Prostate gland (tissue), 2 donors: ENCODE results near the gene SLC25A13. TPM values are rescaled to one million over a fixed set of nuclear protein-coding genes. Genes with fewer than 3 reads are reported as not detected.

Experiments
- DNase-seq: peaks from one replicate; pipeline ENCODE4 v3.0.0-alpha.2; 2019; ENCODE audit warnings: low spot score
- H3K27ac ChIP-seq, 2 donors: fragments of 200-600 bp; sonication (generic); 2 replicates each; pipeline ENCODE4 v1.5.1; 2017 to 2019
- H3K27me3 ChIP-seq: fragments of 200-600 bp; sonication (generic); replicated peaks from 2 replicates; pipeline ENCODE4 v1.5.1; 2019; ENCODE audit not compliant: insufficient read depth
- H3K36me3 ChIP-seq, 2 donors: fragments of 200-600 bp; sonication (generic); 1 replicate in 1 of 2; 2 replicates in 1 of 2; pipeline versions ENCODE4 v1.5.1 to v1.8.1; 2017 to 2019
- H3K4me1 ChIP-seq: fragments of 200-600 bp; sonication (generic); replicated peaks from 2 replicates; pipeline ENCODE4 v1.5.1; 2019
- H3K4me3 ChIP-seq, 2 donors: fragments of 200-600 bp; sonication (generic); 2 replicates each; pipeline ENCODE4 v1.5.1; 2017 to 2019
- H3K9me3 ChIP-seq: fragments of 200-600 bp; sonication (generic); 2 replicates; pipeline ENCODE4 v1.5.1; 2017
- CTCF ChIP-seq, 4 experiments: fragments of 200-600 bp in 2 of 4; fragments of 450-650 bp in 2 of 4; sonication (generic) in 2 of 4; IDR thresholded peaks; 1 replicate in 3 of 4; 2 replicates in 1 of 4; pipeline ENCODE4 v1.5.1; 2016 to 2019; ENCODE audit warnings: antibody characterized with exemption in 4 of 4, mild to moderate bottlenecking in 2 of 4, moderate library complexity in 2 of 4
- POLR2A ChIP-seq: fragments of 450-650 bp; IDR thresholded peaks from one replicate; pipeline ENCODE4 v1.6.1; 2016; ENCODE audit warnings: antibody characterized with exemption, mild to moderate bottlenecking
- POLR2AphosphoS5 ChIP-seq: sonication (generic); formaldehyde crosslinking; IDR thresholded peaks from one replicate; pipeline ENCODE4 v1.6.1; 2017; ENCODE audit warnings: antibody characterized with exemption
- WGBS: methylation state at CpG from one replicate; pipeline ENCODE4 v1.1.5; 2018; 5-methylcytosine and 5-hydroxymethylcytosine counted together
- intact Hi-C: fragments of 100-400 bp; cut with DNase I; formaldehyde crosslinking; loops from one replicate; pipeline ENCODE4 v1.14.2; 2022
- total RNA-seq, 2 donors: library from RNA; depleted of rRNA; stranded (reverse); fragments of >200 nt; gene quantifications; one replicate each; pipeline ENCODE4 v1.1.0, GENCODE V29; 2016

Gene SLC25A13
- total RNA-seq, 2 donors from 2014 or later: 14.4 to 41.6 TPM

- TF ChIP-seq CTCF (IDR thresholded peaks at IDR 0.05): no peak
- no peak for TF ChIP-seq POLR2AphosphoS5
- TF ChIP-seq POLR2A: no peak
- Histone ChIP-seq H3K27me3 (no peaks in the 10 kb centered on the region), H3K9me3 (no peaks in the 10 kb centered on the region), H3K36me3 (no peaks in the 10 kb centered on the region), H3K4me1 (no peaks in the 10 kb centered on the region), H3K4me3 (no peak overlapping the region), H3K27ac (no peak overlapping the region)
- intact Hi-C loops: no loop called here
- 88% methylated on average over 3 of the region's 3 CpGs for WGBS
- DNase-seq: no peak
These were observed 80.0 kb downstream of the SLC25A13 start for GRCh38 chr7:96241855-96242254.

GRCh38 chr7:96238976-96239766, 82.7 kb downstream of the SLC25A13 start:
- no peaks in the 10 kb centered on the region for H3K4me1 ChIP-seq
- no peaks in the 10 kb centered on the region for H3K36me3 ChIP-seq
- WGBS: 91% methylated on average over 3 of the region's 3 CpGs
- no peaks in the 10 kb centered on the region for H3K9me3 ChIP-seq
- H3K4me3 ChIP-seq: no peak overlapping the region
- DNase-seq: no peak
- H3K27me3 ChIP-seq: no peaks in the 10 kb centered on the region
- TF ChIP-seq CTCF (IDR thresholded peaks at IDR 0.05): no peak
- TF ChIP-seq POLR2AphosphoS5: no peak
- no peak for TF ChIP-seq POLR2A
- intact Hi-C loops: no loop called here
- H3K27ac ChIP-seq: no peak overlapping the region

GRCh38 chr7:96238474-96238873, 83.4 kb downstream of the SLC25A13 start:
- intact Hi-C loops: no loop called here
- Histone ChIP-seq H3K9me3 (no peaks in the 10 kb centered on the region), H3K4me3 (no peak overlapping the region), H3K27me3 (no peaks in the 10 kb centered on the region), H3K4me1 (no peaks in the 10 kb centered on the region), H3K27ac (no peak overlapping the region), H3K36me3 (no peaks in the 10 kb centered on the region)
- no peak for DNase-seq
- WGBS: 82% methylated on average over 8 of the region's 8 CpGs
- TF ChIP-seq POLR2A (no peak), CTCF (IDR thresholded peaks at IDR 0.05) (no peak), POLR2AphosphoS5 (no peak)

DNA sequence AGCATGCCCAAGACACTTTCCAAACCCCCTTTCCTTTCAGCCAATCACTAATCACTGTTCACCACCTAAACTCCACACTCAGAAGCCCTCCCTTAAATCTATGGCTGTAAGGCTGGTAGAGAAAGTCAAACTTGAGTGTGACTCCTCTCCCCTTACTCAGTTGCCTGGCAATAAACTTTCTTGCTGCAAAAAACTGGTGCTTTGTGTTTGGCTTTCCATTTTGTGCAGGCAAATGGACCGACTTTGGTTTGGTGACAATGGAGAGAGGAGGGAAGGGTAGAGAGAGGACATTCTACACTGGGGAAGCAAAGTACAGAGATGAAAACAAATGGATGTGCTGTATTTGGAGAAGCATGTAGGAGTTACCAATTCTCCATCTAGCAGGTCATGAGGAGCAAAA, 84.9 kb downstream of the SLC25A13 start:
- Histone ChIP-seq H3K4me1 (no peaks in the 10 kb centered on the region), H3K27ac (no peak overlapping the region), H3K36me3 (no peaks in the 10 kb centered on the region), H3K9me3 (no peaks in the 10 kb centered on the region), H3K27me3 (no peaks in the 10 kb centered on the region), H3K4me3 (no peak overlapping the region)
- TF ChIP-seq CTCF (IDR thresholded peaks at IDR 0.05): no peak
- 97% methylated on average over 1 of the region's 1 CpG for WGBS
- intact Hi-C loops: no loop called here
- no peak for DNase-seq
